DMS 273 (cell line): ENCODE results near the gene PSMB10.
"Not testable (repeated sequence)": the region's sequence is repeated elsewhere in the genome, so short reads cannot be mapped to it uniquely, and the experiment has no call there.

Experiments used
- DNase-seq: peaks from one replicate; lab custom pipeline; 2025; ENCODE audit not compliant: unreplicated experiment; lab: John Stamatoyannopoulos, UW

The PSMB10 gene

DNA sequence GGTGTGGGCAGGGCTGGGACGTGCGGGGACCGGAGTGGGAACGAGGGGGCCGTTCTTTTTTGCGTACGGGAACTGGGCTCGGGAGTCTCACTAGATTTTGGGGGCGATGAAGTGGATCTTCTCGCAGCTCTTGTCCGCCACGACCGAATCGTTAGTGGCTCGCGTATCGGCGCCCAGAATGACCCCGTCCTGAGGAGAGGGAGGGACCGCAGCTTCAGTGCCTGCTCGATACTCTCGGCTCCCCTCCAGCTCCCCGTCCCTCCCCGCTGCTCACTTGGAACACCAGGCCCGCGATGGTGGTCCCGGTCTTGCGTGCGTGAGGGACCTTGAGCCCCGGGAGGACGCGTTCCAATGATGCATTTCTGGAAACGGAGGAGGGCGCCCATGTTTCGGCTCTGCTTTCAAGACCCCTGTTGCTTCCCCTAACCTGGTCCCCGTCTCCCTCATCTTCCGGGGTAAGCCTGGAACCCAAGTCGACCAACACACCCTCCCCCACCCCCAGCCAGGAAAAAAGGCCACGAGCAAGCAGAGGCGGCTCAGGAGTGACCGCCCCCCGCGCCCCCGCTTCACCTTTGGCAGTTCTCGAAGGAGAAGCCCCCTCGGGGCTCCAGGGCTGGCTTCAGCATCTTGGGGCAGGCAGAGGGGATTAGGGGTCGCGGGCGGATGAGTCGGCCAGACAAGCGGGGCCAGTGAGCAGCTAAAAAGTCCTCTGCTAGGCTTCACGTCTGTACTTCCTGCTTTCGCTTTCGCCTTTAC is at the start of gene PSMB10:
PSMB10 (minus strand) TSS at position 727 of the 756 bp plus-strand sequence; CDS start at position 626, 101 bp downstream.
- peak; percentile 73 for DNase-seq

DNA sequence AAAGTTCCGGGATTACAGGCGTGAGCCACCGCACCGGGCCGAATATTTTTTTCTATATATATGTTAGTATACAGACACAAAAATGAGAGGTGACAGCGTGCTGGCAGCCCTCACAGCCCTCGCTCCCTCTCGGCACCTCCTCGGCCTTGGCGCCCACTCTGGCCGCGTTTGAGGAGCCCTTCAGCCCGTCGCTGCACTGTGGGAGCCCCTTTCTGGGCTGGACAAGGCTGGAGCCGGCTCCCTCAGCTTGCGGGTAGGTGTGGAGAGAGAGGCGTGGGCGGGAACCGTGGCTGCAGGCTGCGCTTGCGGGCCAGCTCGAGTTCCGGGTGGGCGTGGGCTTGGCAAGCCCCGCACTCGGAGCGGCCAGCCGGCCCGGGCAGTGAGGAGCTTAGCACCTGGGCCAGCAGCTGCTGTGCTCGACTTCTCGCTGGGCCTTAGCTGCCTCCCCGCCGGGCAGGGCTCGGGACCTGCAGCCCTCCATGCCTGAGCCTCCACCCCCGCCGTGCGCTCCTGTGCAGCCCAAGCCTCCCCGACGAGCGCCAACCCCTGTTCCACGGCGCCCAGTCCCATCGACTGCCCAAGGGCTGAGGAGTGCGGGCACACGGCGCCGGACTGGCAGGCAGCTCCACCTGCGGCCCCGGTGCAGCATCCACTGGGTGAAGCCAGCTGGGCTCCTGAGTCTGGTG is 45.5 kb upstream of the PSMB10 start:
- DNase-seq: no peak

DNA sequence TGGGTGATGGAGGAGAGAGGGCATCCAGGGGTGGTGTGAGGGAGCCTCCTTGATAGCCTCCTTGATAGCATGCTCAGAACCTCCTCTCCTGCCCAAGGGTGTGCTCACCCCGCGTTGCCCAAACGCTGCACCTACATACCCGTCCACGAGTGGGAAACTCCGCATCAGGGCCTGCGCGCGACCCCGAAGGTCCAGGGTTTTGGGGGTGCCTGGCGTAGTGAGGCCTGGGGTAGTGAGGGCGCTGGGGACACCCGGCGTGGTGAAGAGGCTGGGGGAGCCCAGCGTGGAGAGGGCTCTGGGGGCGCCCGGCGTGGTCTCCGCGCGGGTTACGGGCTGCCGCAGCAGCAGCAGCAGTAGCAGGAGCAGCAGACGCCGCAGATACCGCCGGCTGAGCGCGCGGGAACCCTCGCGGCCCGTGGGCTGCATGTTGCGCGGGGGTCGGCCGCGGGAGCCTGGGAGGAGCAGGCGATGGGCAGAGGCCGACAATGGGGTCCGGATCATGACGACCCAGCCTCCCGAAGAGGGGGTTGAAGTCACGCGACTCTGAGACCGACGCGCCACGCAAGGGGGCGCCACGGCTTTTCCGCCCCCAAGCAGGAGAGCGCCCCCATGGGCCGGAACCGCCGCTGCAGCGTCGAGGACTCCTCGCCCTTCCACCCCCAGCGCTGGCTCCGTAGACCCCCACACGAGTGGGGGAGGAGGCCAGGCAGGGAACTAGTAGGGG is 43.5 kb upstream of the PSMB10 start, which contains the start of gene DPEP3:
DPEP3 (minus strand) TSS at position 545 of the 724 bp plus-strand sequence; CDS start at position 426, 119 bp downstream.
- no peak for DNase-seq

DNA sequence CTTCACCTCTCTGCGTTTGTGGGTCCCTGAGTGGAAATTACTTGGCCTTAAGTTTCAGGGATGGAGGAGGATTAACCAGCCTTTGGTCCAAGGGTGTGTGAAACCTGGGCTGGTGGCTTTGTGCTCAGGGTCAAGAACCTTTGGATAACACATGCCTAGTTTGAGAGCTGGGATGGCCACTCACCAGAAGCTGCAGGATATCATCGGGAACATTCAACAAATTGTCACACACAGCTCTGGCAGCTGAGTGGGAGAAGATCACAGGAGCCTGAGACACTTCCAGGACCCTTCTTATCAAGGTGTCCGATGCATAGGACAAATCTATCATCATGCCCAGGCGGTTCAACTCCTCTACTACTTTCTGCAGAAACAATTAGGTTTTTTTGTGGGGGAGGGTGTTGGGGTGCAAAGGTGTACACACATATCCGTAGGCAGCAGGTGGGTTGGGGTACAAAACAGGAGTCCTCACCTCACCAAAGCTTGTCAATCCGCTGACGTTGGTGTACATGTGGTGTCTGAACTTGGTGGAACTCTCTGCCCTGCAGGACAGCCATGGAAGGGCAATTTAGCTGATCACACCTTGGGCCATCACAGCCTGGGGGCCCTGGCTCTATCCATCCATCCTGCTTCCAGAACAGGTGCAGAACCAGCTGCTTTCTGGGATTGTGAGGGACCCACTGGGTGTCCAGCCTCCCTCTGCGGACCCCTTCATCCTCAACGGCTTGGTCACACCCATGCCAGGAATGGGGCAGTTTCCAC is 41.0 kb upstream of the PSMB10 start:
- DNase-seq: no peak

DNA sequence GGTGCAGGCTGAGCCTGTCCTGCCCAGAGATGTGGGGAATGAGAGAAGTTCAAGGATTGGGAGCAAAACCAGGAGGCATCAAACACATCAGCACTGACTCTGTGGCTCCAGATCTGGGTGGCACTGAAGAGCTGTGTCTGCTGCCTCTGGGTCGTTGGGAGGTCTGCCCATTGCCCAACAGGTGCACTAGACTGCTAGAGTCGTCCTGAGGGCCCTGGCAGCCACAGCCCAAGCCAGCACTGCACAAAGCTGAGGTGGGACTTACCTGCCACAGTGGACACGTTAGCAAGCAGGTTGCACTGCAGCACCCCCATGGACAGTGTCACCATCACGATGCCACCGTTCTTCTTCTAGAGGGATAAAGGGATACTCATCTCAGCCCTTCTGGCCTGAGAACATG is 40.4 kb upstream of the PSMB10 start:
- DNase-seq: no peak

DNA sequence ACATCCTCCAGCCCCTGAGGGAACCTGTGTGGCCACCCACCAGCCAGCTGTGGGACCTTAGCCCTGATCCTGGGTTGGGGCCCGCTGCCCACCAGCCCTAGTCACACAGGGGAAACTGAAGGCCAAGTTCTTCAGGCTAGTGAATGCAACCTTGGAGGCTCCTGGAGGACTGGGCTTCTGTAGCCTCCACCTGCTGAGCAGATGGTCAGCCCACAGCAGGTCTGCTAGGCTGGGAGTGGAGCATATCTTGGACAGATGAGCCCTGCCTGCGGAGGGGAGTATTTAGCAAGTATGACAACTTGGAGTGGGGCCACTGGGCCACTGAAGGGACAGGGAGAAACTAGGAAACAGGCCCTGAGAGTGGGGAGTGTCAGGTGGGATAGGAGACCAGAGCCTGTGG is 39.6 kb upstream of the PSMB10 start:
- DNase-seq: peak; percentile 46

DNA sequence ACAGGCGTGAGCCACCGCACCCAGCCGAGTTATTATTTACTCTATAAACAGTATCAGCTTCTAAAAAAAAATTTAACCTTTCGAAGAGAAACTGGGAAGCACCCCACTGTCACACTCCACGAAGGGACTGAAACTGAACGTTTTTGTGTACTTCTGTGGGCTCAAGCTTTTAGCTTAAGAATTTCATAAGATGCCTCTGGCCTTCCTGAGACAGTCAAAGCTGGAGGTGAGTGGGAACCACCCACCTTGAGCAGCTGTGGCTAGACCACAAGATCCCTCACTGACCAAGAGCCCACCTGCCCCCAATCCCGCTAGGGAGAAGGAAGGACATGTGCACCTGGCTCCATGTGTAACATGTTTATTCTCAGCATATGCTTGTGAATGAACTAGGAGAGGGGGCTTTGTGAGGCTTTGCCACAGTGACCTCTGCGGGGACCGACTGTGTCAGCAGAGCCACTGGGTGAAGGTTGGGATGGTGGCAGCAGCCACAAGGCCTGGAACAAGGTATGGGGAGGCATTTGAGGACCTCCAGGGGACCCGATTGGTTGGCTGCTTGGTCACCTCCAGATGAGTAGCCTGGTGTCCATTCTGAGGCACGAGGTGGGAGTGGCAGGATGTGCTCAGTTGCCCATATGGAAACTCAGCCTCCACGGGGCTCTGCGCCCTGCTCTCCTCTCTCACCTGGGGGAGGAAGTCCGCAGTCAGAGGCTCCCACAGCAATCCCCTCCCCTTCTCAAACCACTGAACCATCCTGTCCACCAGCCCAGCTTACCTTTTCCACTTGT is 38.9 kb upstream of the PSMB10 start:
- DNase-seq: no peak

DNA sequence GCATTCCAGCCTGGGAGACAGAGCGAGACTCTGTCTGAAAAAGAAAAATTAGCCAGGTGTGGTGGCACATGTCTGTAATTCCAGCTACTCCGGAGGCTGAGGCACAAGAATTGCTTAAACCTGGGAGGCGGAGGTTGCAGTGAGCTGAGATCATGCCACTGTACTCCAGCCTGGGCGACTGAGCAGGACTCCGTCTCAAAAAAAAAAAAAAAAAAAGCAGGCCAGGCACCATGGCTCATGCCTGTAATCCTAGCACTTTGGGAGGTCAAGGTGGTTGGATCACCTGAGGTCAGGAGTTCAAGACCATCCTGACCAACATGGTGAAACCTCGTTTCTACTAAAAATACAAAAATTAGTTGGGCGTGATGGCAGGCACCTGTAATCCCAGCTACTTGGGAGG is 35.6 kb upstream of the PSMB10 start:
- DNase-seq: not testable (repeated sequence)

DNA sequence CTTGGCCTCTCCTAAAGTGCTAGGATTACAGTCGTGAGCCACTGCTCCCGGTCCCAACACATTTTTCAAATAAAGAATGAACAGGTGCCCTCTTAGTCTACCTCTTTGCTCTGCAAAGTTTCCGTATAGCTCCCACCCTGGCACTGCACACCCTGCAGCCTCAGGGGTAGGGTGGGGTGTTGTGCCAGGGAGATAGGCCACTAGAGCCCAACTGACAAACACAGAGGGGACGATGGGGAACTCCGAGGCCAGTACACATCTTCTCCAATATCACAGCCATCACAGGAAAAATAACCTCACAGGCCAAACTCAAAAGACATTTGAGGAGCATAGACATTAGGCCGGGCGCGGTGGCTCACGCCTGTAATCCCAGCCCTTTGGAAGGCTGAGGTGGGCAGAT is 34.5 kb upstream of the PSMB10 start:
- DNase-seq: no peak

DNA sequence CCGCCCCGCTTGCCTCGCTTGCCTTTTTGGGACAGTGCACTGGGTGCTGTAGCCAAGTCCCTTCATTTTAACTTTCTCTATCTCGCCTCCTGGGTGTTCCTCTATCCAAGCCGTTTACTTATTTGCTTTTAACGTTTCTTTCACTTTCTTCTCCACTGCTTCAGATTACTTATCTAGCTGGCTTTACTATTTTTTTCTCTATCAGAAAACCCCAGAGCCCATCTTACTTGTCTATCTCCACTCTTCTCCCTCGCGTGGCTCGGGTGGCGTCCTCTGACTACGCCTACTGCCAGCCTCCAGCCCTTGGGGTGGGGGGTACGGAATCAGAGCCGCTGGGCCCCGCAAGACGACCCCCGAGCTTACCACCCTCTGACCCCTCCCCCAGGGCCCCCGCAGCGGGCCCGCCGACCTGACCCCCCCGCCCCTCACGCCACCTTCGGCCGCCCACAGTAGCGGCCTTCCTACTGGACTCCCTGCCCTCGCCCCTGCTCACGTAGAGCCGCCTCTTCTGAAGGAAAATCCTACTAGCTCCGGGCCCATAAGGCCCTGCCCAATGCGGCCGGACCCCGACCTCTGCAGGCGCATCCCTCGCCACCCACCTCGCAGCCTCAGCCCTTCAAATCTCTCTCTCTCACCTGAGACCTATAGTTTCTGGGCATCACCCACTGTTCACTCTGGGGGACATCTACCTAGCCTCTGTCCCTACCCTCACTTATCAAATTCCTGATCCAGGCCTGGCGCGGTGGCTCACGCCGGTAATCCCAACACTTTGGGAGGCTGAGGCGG is 32.8 kb upstream of the PSMB10 start:
- no peak for DNase-seq

DNA sequence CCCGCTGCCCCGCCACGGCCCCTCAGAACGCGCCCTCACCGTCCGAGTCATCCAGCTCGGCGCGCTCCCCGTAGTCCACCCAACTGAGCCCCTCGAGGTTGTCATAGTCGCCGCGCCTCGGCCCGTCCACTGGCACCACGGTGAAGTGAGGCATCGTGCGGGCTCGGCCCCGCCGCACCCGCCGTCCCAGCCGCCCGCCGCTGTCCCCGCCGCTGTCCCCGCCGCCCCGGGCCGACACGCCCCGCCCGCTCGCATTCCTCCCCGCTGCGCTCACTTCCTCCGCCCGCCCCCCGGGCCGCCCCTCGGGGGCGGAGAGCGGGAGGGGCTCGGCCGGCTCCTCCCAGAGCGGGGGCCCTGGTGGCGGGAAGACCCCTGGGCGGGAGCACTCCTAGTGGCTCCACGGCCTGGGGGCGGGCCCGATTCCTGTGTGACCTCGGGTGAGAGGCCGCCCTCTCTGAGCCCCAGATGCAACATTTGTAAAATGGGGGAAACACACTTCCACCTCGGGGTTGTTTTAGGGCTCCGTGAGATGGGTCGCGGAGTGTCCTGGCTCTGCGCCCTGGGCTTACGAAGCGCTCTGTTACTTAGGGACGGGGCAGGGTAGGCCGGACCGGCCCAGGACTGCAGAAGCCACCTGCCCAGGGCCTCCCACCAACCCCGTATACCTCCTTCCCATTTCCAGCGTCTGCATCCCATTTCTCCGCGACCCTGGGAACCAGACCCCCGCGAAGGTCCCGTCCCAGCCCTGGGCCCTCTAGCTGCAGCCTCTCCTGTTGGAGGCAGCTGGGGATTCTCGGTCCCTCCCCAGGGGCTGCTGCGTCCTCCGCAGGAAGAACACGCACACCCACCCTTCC is 32.0 kb upstream of the PSMB10 start, which contains the start of gene SLC12A4:
SLC12A4 (minus strand) TSS at position 238 of the 854 bp plus-strand sequence; CDS start at position 154, 84 bp downstream.
- peak; percentile 81 for DNase-seq

DNA sequence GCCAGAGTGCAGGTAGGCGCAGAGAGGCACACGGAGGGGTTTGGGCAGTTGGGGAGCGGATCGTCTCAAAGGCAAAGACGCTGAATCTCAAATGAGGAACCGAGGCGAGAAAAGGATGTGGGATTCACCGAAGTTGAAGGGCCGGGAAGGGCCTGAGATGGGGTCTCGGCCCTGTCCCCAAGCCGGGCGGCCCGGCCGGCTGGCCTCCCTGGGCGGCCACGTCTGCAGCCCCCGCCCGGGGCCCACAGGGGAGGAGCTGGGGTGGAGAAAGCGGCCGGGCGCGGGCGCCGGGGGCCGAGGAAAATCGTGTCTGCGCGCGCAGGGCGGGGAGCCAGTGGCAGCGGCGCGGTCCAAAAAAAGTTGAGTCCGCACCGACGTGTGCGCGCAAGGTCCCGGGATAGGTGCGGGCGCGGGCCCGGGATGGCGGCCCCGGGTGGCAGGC is 31.3 kb upstream of the PSMB10 start:
- DNase-seq: no peak

DNA sequence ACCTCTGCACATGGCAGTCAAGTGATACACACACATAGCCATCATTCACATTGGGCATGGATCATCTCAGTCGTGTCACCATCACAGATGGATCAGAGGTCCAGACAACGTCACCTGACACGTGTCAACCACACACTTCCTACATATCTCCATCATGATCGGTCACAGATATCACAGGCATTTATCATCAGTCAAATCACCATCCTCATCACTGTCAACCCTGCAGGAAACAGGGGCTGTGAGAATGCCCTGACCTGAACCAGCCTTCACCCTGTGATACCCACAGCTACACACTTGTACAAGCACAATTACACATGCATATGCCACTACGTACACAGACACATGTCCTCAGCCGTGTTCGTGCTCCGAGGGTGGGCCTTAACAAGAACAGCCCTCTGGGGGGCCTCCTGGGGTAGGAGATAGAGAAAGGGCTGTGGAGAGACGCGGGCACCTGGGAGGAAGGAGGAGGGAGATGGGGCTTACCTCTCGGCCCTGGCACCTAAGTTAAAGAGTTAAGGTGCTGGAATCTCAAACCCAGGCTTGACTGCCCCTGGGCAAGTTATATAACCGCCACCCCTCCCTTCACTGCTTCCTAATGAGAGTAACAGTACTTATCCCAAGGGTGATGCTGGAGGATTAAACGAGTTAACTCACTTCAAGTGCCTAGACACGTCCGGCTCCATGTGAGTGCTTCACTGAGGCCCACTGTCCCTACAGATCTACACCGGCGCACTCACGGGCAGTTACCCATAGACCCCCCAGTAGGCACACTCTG is 30.7 kb upstream of the PSMB10 start:
- DNase-seq: no peak

DNA sequence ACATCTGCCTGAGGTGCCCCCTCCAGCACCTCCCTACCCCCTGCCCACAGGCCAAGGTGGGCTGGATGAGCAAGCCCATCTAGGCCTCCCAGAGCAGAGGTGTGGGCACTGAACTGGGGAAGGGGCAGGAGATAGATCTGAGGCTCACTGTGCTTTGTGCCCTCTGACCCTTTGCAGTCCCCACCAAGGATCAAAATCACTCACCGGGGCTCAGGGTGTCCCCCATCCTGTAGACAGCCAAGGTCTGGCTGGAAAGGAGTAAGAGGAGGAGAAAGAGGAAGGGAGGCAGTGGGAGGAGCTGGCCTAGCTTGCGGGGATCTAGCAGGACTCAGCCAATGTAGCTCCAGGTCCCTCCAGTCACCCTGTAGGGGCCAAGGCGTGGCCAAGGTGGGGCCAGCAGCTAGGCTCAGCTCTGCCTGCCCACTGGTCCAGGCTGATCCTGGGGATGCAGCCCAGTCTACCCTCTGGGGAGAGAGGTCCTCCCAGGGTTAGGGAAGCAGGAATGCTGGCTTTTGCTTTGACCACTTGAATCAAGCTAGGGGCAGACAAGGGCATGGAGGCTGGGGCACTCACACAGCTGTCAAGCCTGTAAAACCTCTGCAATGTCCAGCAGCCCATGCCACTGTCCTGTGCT is 30.0 kb upstream of the PSMB10 start:
- DNase-seq: no peak

DNA sequence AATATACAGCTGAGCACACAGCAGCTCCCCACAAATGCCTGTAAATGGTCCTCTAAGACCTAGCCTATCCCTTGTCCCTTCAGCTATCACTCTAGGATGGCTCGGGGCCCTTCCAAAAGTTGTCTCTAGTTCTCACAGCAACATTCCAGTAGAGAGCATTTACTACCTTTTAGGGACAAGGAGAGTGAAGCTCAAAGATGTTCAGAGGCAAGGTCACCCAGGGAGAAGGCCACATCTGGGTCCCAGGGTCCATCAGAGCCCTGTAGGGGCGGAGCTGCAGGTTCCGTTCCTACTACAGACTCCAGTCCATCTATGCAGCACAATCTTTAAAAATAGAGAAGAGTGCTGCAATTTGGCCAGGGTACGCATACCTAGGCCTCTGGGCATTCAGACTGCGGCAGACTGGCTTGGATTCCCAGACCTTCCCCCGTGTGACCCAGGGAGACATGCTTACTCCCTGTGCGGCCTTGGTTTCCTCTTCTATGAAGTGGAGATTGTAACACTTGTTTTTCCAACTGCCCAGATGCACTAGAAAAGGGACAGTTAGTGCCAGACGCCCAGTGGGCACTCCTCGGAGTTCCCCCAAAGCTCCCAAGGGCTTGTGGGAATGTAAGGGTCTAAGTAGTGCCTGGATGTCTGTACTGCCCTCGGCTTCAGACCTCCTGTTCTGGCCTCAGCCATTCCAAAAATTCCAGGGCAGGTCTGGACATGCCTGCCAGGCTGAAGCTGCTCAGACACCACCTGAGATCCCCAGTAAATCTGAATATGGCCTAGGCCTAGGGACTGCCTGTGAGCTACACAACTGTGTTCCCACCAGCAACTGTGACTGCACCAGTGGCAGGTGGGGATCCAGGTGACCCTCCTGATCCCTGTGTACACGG is 29.3 kb upstream of the PSMB10 start:
- peak; percentile 39 for DNase-seq

DNA sequence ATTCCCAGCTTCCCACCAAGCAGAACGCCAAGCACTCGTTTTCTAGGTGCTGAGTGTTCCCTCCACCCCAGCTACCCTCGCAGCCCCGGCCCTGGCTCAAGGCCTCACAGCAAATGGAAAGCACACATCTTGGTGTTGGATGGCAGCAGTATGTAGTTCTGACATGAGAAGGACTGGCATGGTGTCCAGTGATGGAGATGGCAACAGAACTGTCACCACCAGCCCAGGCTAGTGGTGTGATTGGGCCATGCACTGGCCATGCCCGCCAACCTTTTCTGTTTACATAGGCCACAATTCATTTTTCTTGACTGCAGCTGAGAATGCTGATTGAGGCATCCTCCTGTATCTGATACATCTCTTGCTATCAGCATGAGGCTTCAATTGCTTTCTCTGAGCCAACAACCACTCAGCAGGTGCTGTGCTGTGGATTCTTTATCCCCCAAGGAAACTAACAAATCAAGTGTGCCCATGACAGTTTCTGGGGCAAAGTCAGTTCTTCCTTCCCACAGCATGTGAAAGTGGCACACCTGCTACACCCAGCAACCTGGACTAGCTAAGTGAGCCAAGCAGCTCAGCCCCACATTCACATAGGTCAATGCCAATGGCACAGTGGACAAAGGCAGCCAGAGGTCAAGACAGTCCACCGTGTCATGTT is 28.0 kb upstream of the PSMB10 start:
- DNase-seq: no peak
